8988T (cell line): ENCODE data around the gene RELA.
"Not testable (repeated sequence)": the region's sequence is repeated elsewhere in the genome, so short reads cannot be mapped to it uniquely, and the experiment has no call there.

Experiments used
- DNase-seq: peaks from one replicate; pipeline ENCODE4 v3.0.0; 2011

Gene RELA

GRCh38 chr11:65646958-65647701 lies 15.6 kb downstream of the RELA start:
- peak; percentile 96 for DNase-seq

GRCh38 chr11:65646288-65646957 lies 16.3 kb downstream of the RELA start:
- no peak for DNase-seq

- peak; percentile 60 for DNase-seq
Observed at GRCh38 chr11:65645710-65646109, 17.0 kb downstream of the RELA start.

GRCh38 chr11:65644837-65645236 lies 17.9 kb downstream of the RELA start:
- no peak for DNase-seq

- DNase-seq, result peak; percentile 67
Observed at GRCh38 chr11:65643971-65644370, 18.7 kb downstream of the RELA start.

GRCh38 chr11:65642014-65642671 lies 20.6 kb downstream of the RELA start:
- no peak for DNase-seq

- no peak for DNase-seq
Observed at GRCh38 chr11:65641297-65642013, 21.3 kb downstream of the RELA start.

- DNase-seq, result no peak
Observed at GRCh38 chr11:65640483-65641296, 22.0 kb downstream of the RELA start.

GRCh38 chr11:65639623-65640482 lies 22.9 kb downstream of the RELA start:
- no peak for DNase-seq

- not testable (repeated sequence) for DNase-seq
Observed at GRCh38 chr11:65639228-65639597, 23.5 kb downstream of the RELA start.

GRCh38 chr11:65637794-65638419 lies 24.8 kb downstream of the RELA start, which contains the start of gene SIPA1:
Gene SIPA1 (plus strand): TSS chr11:65638101. CDS start chr11:65640922, 2,821 bp downstream.
- peak; percentile 71 for DNase-seq

- no peak for DNase-seq
Observed at GRCh38 chr11:65637032-65637557, 25.6 kb downstream of the RELA start.

GRCh38 chr11:65636108-65637031 lies 26.3 kb downstream of the RELA start:
- DNase-seq, result no peak

- no peak for DNase-seq
Observed at GRCh38 chr11:65634905-65635731, 27.6 kb downstream of the RELA start.

GRCh38 chr11:65634440-65634839 lies 28.3 kb downstream of the RELA start:
- DNase-seq, result no peak

GRCh38 chr11:65634109-65634436 lies 28.6 kb downstream of the RELA start:
- DNase-seq, result no peak

- DNase-seq, result no peak
Observed at GRCh38 chr11:65633390-65634108, 29.2 kb downstream of the RELA start.

GRCh38 chr11:65630215-65630614 lies 32.5 kb downstream of the RELA start:
- DNase-seq, result no peak
